ENCODE data around the gene LIMK1. TPM values are rescaled to one million over a fixed set of nuclear protein-coding genes. Genes with fewer than 3 reads are reported as not detected.

The LIMK1 gene
- total RNA-seq, 2 donors from 2014 or later, result 19.7 to 19.9 TPM

DNA sequence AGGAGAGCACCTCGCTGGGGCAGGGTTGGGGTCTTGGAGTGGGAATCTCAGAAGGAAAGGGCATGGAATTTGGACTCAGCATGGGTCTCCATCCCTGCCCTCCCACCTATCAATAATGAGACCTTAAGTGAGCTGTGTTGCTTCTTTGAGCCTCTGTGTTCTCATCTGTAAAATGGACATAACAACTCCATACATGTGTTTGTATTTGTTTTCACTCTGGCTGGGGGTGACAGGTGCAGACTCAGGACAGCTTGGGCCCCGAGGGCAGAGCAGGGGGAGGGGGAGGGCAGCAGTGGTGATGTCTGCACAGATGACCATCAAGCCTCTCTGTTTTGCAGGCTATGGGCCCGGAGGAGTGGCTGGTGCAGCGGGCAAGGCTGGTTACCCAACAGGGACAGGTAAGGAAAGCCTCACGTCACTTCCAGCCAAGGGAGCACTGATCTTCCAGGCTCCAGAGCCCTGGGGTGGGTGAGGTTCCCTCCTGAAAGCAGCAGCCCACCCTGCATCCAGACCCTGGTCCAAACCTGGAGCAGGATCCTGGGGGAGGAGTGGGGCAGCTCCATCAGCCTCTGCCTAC is 35.7 kb upstream of the LIMK1 start:
- ATAC-seq (ENCODE audit: insufficient number of reproducible peaks, low FRiP score, low read depth) (no peak), DNase-seq (ENCODE audit: low spot score) (no peak)
- Histone ChIP-seq H3K36me3 (peaks cover 92% of the 10 kb centered on the region), H3K27me3 (replicated peaks; ENCODE audit: insufficient read depth) (no peaks in the 10 kb centered on the region), H3K9me3 (no peaks in the 10 kb centered on the region), H3K27ac (no peak overlapping the region), H3K4me1 (ENCODE audit: control insufficient read depth in 1 of 2, low read depth in 2 of 2) (peaks cover 5 to 33% of the 10 kb centered on the region in 2 donors), H3K4me3 (no peak overlapping the region)
- TF ChIP-seq, protein P1, sequence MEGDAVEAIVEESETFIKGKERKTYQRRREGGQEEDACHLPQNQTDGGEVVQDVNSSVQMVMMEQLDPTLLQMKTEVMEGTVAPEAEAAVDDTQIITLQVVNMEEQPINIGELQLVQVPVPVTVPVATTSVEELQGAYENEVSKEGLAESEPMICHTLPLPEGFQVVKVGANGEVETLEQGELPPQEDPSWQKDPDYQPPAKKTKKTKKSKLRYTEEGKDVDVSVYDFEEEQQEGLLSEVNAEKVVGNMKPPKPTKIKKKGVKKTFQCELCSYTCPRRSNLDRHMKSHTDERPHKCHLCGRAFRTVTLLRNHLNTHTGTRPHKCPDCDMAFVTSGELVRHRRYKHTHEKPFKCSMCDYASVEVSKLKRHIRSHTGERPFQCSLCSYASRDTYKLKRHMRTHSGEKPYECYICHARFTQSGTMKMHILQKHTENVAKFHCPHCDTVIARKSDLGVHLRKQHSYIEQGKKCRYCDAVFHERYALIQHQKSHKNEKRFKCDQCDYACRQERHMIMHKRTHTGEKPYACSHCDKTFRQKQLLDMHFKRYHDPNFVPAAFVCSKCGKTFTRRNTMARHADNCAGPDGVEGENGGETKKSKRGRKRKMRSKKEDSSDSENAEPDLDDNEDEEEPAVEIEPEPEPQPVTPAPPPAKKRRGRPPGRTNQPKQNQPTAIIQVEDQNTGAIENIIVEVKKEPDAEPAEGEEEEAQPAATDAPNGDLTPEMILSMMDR (IDR thresholded peaks at IDR 0.05), result no peak

DNA sequence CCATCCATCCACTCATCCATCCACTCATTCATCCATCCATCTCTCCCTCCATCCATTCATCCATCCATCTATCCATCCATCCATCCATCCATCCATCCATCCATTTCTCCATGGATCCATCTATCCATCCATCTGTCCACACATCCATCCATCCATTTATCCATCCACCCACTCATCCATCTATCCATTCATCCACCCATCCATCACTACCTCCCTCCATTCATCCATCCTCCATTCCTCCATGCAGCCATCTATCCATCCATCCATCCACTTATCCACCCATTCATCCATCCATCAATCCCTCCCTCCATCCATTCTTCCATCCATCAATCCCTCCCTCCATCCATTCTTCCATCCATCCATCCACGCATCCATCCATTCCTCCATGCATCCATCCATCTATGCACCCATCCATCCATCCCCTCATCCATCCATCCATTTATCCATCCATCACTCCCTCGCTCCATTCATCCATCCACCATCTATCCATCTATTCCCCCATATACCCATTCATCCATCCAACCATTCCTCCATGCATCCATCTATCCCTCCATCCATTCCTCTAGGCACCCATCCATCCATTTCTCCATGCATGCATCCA is 34.5 kb upstream of the LIMK1 start:
- Histone ChIP-seq H3K36me3 (peaks cover 86% of the 10 kb centered on the region), H3K27me3 (replicated peaks; ENCODE audit: insufficient read depth) (no peaks in the 10 kb centered on the region), H3K4me1 (ENCODE audit: control insufficient read depth in 1 of 2, low read depth in 2 of 2) (peaks cover 5 to 24% of the 10 kb centered on the region in 2 donors), H3K27ac (no peak overlapping the region), H3K9me3 (no peaks in the 10 kb centered on the region), H3K4me3 (no peak overlapping the region)
- no peak for ATAC-seq (ENCODE audit: insufficient number of reproducible peaks, low FRiP score, low read depth)
- no peak for DNase-seq (ENCODE audit: low spot score)
- TF ChIP-seq, protein P1 (IDR thresholded peaks at IDR 0.05), result no peak

DNA sequence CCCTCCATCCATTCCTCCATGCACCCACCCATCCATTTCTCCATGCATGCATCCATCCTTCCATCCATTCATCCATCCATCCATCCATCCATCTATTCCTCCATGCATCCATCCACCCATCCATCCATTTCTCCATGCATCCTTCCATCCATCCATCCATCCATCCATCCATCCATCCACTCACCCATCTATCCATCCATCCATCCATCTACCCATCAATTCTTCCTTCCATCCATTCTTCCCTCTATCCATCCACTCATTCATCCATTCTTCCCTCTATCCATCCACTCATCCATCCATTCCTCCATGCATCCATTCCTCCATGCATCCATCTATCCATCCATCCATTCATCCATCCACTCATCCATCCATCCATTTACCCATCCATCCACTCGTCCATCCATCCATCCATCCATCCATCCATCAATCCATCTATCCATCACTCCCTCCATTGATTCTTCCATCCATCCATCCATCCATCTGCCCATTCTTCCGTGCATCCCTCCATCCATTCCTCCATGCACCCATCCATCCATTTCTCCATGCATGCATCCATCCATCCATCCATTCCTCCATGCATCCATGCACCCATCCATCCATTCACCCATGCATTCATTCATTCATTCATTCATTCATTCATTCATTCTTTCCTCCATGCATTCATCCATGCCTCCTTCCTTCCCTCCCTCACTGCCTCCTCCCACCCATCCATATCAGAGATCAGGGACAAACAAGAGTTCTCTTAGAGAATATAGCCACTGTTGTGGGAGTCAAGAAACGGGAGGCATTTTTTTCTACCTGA is 33.4 kb upstream of the LIMK1 start:
- Histone ChIP-seq H3K9me3 (no peaks in the 10 kb centered on the region), H3K27me3 (replicated peaks; ENCODE audit: insufficient read depth) (no peaks in the 10 kb centered on the region), H3K27ac (peak overlapping the region in 1 of 2 donors; percentile 78), H3K4me1 (ENCODE audit: control insufficient read depth in 1 of 2, low read depth in 2 of 2) (peaks cover 5 to 28% of the 10 kb centered on the region in 2 donors), H3K4me3 (no peak overlapping the region), H3K36me3 (peaks cover 86% of the 10 kb centered on the region)
- ATAC-seq (ENCODE audit: insufficient number of reproducible peaks, low FRiP score, low read depth) (no peak), DNase-seq (ENCODE audit: low spot score) (no peak)
- TF ChIP-seq, protein P1 (IDR thresholded peaks at IDR 0.05), result no peak

DNA sequence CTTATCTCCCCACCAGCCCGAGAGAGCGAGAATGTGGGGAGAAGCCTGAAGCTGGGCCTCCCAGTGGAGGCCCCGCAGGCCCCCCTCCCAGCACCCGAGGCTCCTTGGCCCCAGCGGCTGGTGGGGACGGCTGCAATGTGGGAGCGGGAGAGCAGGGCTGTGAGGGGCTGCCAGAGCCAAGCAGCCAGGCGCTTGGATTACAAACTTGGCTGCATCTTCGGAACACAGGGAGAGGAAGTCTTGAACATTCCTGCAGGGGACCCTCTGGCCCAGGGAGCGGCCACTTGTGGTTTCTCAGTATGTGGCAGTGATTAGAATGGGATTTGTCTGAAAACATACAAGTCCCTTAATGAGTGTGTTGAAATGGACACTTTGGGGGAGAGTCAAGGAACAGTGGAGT is 32.4 kb upstream of the LIMK1 start:
- Histone ChIP-seq H3K4me3 (no peak overlapping the region), H3K9me3 (no peaks in the 10 kb centered on the region), H3K36me3 (peaks cover 86% of the 10 kb centered on the region), H3K27ac (peak overlapping the region; percentile 6 to 78), H3K4me1 (ENCODE audit: control insufficient read depth in 1 of 2, low read depth in 2 of 2) (peaks cover 5 to 30% of the 10 kb centered on the region in 2 donors), H3K27me3 (replicated peaks; ENCODE audit: insufficient read depth) (no peaks in the 10 kb centered on the region)
- ATAC-seq (ENCODE audit: insufficient number of reproducible peaks, low FRiP score, low read depth), result no peak
- DNase-seq (ENCODE audit: low spot score), result no peak
- TF ChIP-seq, protein P1 (IDR thresholded peaks at IDR 0.05), result no peak
